ENCODE data around the gene ATP6V1E1.

DNA sequence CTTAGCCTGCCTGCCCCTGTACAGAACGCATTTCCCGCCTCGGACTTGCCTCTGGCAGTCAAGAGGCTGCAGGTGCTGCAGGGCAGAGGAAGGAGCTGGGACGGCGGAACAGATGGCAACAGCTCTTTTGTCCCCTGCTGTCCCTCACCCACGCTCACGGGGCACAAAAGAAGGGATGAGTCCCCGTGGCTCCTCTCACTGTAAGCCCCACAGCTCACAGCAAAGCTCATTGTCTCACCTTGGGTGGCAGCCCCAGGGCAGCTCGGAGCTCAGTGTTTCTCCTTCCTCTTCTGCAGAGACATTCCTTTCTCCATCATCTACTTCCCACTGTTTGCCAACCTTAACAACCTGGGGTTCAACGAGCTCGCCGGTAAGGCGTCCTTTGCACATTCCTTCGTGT, 40.9 kb downstream of the ATP6V1E1 start:
- TF ChIP-seq, protein P1, sequence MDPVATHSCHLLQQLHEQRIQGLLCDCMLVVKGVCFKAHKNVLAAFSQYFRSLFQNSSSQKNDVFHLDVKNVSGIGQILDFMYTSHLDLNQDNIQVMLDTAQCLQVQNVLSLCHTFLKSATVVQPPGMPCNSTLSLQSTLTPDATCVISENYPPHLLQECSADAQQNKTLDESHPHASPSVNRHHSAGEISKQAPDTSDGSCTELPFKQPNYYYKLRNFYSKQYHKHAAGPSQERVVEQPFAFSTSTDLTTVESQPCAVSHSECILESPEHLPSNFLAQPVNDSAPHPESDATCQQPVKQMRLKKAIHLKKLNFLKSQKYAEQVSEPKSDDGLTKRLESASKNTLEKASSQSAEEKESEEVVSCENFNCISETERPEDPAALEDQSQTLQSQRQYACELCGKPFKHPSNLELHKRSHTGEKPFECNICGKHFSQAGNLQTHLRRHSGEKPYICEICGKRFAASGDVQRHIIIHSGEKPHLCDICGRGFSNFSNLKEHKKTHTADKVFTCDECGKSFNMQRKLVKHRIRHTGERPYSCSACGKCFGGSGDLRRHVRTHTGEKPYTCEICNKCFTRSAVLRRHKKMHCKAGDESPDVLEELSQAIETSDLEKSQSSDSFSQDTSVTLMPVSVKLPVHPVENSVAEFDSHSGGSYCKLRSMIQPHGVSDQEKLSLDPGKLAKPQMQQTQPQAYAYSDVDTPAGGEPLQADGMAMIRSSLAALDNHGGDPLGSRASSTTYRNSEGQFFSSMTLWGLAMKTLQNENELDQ (CRISPR knock-in tag; IDR thresholded peaks at IDR 0.05; ENCODE audit: borderline replicate concordance) = no peak
- TF ChIP-seq PCBP2 (IDR thresholded peaks at IDR 0.05; ENCODE audit: low read depth, low read length, poor library complexity, severe bottlenecking) (no peak), EZH2 (IDR thresholded peaks at IDR 0.05; ENCODE audit: borderline replicate concordance, low read depth, low read length) (no peak), SREBF2 (CRISPR knock-in tag; IDR thresholded peaks at IDR 0.05) (no peak), ZNF24 (IDR thresholded peaks at IDR 0.05) (no peak)
- TF ChIP-seq, protein P2, sequence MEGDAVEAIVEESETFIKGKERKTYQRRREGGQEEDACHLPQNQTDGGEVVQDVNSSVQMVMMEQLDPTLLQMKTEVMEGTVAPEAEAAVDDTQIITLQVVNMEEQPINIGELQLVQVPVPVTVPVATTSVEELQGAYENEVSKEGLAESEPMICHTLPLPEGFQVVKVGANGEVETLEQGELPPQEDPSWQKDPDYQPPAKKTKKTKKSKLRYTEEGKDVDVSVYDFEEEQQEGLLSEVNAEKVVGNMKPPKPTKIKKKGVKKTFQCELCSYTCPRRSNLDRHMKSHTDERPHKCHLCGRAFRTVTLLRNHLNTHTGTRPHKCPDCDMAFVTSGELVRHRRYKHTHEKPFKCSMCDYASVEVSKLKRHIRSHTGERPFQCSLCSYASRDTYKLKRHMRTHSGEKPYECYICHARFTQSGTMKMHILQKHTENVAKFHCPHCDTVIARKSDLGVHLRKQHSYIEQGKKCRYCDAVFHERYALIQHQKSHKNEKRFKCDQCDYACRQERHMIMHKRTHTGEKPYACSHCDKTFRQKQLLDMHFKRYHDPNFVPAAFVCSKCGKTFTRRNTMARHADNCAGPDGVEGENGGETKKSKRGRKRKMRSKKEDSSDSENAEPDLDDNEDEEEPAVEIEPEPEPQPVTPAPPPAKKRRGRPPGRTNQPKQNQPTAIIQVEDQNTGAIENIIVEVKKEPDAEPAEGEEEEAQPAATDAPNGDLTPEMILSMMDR (IDR thresholded peaks at IDR 0.05 in 2 of 3, conservative IDR thresholded peaks at IDR 0.05 in 1 of 3; ENCODE audit: insufficient read depth in 2 of 3, low read depth in 1 of 3, low read length in 3 of 3) = no peak
